ENCODE measurements around the gene TCEA3.

GRCh38 chr1:23395849-23396248 is 28.7 kb downstream of the TCEA3 start:
- TF ChIP-seq POLR2AphosphoS5 (IDR thresholded peaks at IDR 0.05) (no peak), CTCF (IDR thresholded peaks at IDR 0.05) (no peak), POLR2A (IDR thresholded peaks at IDR 0.05) (no peak)

Data from breast epithelium (tissue), 3 donors.